ENCODE measurements around the gene ARID5B.
"Not testable (repeated sequence)": the region's sequence is repeated elsewhere in the genome, so short reads cannot be mapped to it uniquely, and the experiment has no call there.

The ARID5B gene

DNA sequence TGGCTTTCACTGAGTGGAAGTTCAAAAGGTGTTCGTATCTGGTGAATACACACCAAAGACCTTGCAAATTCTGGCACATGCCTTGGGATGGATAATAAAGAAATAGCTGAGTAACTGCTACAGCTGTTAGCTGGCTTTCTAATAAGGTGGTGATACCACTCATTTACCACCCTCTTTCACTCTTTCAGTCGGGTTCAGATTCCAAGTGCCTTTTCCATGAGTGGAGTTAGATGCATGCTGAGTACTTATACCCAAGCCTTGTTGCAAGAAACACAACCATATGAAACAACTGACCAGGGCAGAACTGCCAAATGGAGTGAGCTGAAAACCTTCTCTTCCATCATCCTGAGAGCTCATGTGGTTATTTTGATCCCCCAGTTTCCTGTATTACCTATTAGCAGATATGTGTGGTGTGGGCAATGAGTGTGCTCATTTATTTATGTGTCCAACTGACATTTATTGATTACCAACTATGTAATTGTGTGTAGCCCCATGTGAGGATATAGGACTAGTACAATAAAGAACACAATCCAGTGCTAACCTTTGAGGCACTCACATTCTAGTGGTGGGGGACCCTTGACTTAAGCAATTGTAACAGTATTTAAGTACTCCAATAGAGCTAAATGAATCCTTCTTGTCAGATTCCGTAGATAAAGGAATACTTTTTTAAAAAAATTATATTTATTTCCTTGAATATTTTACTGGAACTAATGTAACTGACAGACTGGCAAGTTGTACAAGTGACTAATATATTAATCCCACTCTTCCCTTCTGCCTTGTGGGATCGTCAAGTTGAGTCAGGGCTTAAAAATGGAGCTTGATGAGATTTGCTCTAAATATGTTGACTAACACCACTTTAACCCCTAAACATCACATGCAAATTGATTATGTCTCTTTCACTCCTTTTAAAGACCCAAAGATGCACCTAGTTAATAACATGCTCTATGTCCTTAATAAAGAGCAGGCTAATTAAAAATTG is 124.7 kb downstream of the ARID5B start:
- DNase-seq (ENCODE audit: low read depth in 1 of 2, low spot score in 1 of 2), result no peak

DNA sequence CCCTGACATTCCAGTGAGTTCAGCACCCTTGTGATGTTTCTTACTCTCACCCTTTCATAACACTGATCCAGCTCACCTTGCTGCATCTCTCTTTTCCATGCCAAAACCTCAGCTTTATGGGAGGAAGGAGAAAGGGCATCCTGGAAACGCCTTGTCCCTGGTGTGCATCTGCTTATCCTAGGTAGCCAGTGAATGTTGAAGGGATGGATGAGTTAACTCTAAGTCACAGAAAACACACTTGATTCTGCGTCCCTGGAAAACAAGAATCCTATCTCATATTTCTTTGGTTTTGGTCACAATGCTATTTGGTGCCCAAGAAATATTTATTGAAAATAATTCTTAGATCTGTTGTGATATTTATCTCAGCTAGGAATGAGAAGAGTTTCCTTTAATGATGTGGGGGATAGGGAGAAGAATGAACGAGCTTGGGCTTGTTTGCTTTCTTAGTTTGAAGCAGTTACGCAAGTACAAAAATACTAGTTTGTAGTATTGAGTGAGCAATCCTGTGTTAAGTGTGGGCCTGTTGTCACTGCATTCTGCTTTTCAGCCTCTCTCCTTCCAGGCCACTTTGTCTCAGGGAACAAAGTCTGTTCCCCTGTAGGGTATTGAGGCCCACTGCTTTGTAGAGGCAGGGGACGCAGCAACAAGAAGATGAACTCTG is 126.5 kb downstream of the ARID5B start:
- DNase-seq (ENCODE audit: low read depth in 1 of 2, low spot score in 1 of 2), result no peak

DNA sequence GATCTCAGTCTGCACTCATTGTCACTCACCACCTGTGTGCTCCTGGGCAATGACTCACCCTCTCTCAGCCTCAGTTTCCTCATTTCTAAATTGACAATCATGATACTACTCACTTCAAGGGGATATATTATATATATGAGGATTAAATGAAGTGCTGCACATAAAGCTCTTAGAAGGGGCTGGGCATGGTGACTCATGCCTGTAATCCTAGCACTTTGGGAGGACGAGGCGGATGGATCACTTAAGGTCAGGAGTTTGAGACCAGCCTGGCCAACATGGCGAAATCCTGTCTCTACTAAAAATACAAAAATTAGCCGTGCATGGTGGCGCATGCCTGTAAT is 127.0 kb downstream of the ARID5B start:
- DNase-seq (ENCODE audit: low read depth in 1 of 2, low spot score in 1 of 2), result not testable (repeated sequence)

DNA sequence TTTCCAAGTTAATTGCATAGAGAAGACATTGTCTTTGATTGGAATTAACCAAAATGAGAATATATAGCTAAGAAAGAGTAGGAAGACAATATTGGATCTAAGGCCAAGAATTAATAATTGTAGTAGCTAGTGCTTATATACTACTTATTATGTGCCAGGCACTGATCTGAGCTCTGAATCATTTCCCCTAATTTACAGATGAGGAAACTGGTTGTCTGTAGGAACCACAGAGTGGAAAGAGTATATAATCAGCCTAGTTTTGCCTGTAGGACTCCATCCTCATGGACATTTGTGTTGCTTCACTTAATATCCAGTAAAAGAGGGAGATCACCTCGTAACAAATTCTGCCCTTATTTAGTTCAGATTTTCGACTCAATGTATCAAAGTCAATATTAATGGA is 127.9 kb downstream of the ARID5B start:
- no peak for DNase-seq (ENCODE audit: low read depth in 1 of 2, low spot score in 1 of 2)

DNA sequence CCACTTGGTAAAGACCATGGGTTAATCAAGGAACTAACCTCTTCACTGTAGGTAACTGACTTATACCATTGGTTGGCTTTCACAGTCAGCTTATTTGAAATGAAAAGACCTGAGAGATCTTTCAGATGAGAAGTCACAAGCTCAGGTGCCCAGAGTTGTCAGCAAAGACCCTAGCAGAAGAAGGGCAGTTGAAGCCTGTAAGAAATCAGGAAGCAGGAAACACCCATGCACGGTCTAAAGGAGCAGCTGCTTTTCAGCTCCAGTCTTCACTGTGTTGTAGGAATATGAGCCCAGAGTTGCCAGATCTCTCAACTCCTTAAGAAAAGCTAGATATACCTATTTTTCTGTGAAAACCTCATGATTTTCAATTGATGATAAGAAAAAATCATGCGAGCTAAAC is 130.0 kb downstream of the ARID5B start:
- no peak for DNase-seq (ENCODE audit: low read depth in 1 of 2, low spot score in 1 of 2)

DNA sequence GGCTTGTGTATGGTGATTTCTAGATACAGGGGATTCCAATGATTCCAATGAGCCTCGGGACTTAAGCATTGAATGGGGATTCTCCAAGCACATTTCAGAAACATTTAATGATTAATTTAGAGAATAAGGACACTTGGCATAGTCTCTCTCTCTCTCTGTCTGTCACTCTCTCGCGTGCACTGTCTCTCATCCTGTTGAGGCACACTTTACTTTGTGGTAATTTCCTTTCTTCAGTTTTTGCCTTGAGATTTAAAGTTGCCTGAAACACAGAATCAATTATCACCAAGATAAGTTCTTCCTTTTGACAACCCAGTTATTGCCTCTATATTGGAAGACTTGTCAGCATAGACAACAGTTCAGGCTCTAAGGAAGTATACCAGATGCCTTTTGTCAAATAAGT is 131.6 kb downstream of the ARID5B start:
- DNase-seq (ENCODE audit: low read depth in 1 of 2, low spot score in 1 of 2), result no peak

DNA sequence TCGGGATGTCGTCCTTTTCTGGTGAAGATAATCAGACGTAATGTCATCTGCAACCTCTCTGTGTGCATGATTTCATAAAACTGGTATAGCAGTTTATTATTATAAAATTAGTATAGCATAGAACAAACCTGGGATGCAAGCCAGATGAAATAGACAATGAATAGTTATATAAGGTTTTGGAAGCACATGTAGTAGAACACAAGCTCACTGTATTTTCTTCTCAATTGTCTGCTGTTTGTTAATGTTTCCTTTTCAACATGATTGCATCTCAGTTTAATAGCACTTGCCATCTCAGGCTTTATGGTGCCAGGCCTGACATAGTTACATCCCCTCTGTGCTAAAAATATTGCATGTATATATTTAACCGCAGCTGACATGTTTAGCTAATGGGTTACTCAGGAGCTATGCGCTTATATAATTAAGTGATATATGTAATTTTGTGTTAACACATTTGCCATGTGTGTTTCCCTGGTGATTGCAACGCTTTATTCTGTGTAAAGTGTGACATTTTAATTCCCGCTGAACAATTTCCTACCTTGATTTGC is 132.7 kb downstream of the ARID5B start:
- no peak for DNase-seq (ENCODE audit: low read depth in 1 of 2, low spot score in 1 of 2)

DNA sequence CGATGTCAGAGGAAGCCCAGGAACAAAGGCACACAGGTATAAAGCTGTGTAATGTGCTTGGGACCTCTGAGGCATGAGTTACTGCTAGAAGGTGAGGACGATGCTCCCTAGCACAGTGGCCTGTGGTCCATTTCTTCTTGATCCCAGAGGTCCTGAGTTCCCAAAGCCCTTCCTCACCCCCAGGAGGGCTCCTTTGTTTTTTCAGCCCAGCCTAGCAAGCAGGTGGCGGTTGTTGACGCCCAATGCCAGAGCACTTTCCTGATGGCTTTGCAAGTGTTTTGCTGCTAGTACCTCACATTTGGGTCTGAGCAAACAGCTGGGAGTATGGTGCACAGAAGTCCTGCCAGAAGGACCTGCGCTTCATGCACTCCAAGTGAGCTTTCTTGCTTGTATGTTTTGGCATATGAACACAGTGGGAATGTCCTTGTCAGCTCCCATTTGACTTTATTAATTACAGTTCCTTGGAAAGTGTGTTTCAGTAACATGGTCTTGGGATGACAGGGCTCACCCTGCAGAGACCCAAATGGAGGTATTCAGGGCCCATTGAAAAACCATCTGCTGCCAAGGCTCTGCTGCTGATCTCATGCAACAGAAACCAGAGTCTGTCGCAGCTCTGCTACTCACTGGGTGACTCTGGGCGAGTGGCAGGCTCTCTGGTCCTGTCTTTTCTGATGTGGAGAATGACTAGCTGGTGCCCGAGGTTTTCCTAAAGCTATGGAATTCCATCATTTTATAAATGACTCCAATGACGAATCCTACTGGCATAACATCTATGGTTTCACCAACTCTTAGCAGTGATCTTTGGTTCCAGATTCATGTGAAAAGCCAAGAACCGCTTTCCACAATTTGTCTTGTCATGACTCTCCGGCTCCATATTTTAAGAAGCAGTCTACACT is 134.9 kb downstream of the ARID5B start:
- DNase-seq (ENCODE audit: low read depth in 1 of 2, low spot score in 1 of 2), result no peak

DNA sequence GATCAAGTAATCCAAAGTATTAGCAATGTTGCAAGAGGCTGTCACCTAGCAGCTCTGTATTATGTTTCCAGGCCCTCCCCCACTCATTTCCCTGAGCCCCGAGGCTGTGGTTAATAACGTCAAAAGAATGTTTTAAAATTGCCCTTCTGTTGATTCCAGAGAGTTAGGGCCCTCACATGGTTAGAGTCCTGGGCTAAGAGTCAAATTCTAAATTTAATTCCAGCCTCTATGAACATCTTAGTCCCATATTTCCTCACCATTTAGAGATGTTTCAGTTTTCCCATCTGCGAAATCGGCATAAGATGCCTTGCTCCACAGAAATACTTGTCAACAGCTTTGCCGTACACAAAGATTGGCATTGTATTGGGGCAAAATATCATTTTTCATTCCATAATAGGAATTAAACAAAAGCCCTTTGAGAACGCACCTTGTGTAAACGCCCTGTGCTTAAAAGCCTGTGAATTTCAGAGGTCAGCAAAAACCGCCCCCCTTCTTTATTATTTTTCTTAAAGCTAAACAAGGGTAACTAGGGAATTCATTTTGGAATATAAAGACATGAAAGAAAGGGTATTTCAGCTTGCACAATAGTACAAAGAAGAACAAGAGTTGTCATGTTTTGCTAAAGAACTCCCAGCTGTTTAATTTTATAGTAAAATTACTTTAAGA is 135.8 kb downstream of the ARID5B start:
- DNase-seq (ENCODE audit: low read depth in 1 of 2, low spot score in 1 of 2), result no peak

DNA sequence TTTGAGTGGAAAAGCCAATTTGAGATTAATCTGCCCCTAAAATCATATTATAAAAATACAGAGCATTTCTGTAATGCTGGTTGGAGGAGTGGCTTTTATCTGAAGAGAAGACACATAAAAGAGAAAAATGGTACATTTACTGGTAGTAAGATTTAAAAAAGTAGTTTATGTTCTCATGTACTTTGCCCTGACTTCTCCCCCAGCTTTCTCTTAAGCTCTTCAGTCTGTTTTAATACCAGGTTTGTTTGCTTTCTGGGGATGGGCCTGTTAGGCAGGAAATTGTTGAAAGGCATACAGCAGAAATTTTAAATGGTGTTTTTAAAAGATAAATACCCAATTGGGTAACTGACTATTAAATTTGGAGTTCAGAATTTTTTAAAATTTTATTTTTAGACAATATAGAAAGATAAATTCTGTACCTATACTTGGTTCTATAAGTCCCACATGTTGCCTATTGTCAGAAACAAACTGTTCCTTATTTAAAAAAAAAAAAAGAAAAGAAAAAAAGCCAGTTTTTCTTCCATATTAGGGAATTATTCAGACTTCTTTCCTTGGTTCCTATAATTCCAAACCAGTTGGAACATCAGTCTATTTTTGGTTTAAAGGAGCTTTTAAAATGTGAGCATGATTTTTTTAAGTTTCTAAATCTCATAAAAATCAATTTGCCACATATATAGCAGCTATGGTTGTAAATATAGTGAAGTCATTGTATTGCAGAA is 136.6 kb downstream of the ARID5B start:
- no peak for DNase-seq (ENCODE audit: low read depth in 1 of 2, low spot score in 1 of 2)

DNA sequence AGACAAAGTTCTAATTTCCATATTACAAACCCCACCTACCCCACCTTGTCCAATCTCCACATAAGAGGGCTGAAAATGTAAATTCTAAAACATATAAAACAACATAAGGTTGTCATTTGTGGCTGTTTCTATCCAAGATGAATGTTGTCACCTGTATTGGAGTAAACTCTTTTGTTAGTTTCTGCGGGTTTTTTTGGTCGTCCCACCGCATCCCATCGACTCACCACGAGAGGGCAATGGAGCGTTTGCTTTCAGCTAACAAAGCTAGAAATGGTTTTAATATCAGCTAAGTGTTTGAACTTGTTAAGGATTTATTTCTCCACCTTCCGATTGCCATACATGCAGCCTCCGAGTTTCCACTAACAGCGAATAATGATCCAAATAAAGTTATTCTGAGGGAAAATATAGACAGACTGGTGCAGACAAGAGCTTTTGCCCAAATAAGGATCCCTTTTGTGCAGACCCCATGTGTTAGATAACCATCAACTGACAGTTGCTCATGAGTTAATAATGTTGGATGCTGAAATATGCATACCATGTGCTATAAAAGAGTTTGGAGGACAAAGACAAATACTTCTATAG is 137.2 kb downstream of the ARID5B start:
- DNase-seq (ENCODE audit: low read depth in 1 of 2, low spot score in 1 of 2), result peak; percentile 49 to 55

DNA sequence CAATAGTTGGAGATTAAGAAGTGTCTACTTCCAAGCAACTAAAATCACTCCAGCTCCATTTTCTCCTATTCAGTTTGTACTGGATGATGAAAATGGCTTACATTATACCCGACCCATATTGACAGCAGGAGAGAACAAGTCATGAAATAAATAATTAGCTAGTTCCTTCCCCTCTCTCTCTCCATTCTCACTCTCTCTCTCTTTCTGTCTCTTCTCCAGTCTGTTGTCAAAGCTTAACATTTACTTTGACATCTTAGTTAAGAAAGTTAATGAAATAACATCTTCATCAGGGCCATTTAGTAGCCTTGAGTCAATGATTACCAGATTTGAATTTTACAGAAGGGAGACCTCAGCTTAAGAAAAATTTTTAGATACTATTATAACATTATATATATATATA is 138.5 kb downstream of the ARID5B start:
- no peak for DNase-seq (ENCODE audit: low read depth in 1 of 2, low spot score in 1 of 2)

DNA sequence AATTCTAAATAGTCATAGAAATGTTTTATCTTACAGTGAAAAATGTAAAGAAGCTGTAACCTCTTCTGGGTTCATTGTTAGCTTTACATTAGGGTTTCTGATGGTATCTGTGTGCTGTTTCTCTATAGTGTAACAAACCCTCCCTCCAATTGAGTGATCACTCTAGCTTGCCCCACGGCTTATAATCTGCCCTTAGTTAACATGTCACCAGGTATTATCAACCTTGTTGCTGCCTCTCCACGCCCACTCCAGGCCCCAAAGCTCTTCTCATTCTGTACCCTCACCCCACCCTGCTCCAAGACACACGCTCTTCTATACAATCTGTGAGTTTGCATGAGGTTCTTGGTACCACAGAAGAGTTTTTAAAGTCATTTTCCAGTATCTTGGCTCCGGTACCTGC is 139.4 kb downstream of the ARID5B start:
- no peak for DNase-seq (ENCODE audit: low read depth in 1 of 2, low spot score in 1 of 2)

DNA sequence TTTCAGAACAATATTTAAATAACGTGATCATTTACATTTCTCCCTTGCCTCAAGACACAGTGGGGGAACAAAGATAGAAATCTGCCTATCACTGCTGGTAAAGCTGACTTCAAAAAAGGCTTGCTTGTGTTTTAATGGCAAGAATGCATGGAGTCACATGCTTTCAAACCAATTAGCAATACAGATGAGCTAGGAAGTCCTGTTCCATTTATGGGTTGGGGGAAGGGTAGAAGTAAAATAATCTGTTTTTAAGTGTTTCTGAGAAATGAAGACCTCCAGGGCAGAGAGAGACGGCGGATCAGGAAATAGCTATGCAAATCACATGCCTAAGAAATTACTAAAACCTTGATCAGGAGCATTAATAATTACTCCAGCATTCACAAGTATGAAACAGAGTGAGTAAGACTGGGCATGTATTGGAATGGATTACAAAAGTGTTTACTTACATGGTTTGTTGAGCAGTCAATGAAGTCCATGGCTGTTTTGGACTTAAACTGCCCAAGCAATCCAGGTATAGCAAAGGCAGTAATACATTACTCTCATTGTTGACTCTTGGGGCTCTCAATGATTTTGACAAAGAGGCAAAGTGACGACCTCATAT is 142.0 kb downstream of the ARID5B start:
- DNase-seq (ENCODE audit: low read depth in 1 of 2, low spot score in 1 of 2), result no peak

DNA sequence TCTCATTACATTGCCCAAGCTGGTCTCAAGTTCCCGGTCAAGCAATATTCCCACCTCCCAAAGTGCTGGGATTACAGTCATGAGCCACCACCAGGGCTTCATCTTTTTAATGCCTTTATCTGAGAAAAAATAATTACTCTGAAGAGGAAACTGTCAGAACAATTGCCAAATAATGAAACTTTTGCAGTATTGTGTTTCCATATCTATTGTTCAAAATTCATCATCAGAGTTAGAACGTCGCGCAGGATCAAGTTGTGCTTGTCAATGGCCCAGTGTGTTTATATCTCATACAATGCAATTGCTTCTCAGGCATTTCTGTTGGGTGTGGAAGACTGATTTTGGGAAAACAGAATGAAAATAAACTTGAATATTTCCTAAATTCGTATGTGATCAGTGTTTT is 143.1 kb downstream of the ARID5B start:
- no peak for DNase-seq (ENCODE audit: low read depth in 1 of 2, low spot score in 1 of 2)

DNA sequence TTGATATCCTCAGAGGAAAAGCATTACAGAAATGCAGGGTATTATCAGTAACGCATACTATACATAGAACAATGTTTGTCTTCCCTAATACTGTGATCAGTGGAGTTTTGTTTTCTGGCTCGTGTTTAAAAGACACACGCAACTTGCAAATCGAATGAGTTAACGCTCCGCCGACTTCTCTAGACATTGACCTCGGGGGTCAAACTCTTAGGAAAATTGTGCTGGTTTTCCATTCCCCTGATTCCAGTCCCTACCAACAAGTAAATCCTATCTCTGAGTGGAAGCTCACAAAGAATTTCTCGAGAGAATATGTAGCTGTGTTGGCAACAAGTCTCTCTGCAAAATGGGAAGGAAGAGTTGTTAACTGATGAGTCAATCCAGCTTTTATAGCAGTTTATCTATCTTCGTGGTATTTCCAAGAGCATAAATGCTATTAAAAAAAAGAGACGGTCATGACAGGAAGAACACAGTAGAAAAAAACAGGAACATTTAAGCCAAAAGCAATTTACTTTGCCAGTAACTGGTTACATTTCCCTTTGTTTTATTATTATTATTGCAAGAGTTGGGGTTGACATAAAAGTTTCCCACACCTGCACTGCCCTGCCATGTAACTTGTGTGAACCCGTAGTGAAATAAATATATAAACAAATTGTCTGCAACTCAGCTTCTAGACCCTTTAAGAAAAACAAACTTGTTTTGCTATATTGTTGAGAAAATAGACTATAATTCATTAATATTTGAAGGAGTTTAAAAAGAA is 144.4 kb downstream of the ARID5B start:
- no peak for DNase-seq (ENCODE audit: low read depth in 1 of 2, low spot score in 1 of 2)

DNA sequence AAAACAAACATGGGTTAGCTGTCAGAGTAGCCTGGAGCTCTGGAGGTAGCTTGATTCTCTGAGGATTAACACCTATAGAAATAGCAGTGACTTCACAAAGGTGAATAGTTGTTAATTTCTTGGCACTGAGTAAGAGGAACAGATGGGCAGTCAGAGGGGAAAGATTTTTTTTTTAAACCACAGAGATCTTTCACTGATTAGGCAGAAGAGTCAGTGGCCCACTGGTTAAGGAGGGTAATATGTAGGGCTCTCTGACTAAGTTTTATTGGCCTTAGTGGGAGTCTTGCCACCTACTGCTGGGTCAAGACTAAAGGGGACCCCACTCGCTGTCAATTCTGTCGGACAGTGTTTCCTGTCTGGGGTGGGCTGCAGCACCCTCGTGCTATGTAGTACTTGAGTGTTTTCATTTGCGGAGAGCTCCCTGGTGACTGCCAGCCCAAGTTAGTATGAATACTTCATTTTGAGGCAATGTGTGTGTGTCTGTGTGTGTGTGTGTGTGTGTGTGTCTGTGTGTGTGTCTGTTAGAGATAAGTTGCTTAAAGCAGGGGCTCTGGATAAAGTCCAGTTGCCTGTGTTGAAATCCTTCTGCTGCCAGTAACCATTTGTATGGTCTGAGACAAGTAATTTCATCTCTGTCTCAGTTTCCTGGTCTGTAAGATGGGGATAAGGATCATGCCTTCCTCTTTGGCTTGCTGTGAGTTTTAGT is 145.2 kb downstream of the ARID5B start:
- no peak for DNase-seq (ENCODE audit: low read depth in 1 of 2, low spot score in 1 of 2)

All from stimulated activated CD4-positive, alpha-beta T cell treated with anti-CD3 and anti-CD28 coated beads, Interleukin-15, amount 100 ng/mL, for 1 hour (primary cell).